ENCODE data around the gene SEC11A.
A peak's percentile ranks its signal among the peaks of the same experiment; 100 is the strongest.
"Not testable (repeated sequence)": the region's sequence is repeated elsewhere in the genome, so short reads cannot be mapped to it uniquely, and the experiment has no call there.

Gene SEC11A

GRCh38 chr15:84716036-84716732 lies at the start of gene SEC11A:
SEC11A (minus strand) TSS chr15:84716139; CDS start chr15:84716075, 64 bp downstream.
- peak; percentile 92 for DNase-seq

GRCh38 chr15:84765675-84766074 lies 49.7 kb upstream of the SEC11A start:
- DNase-seq = no peak

GRCh38 chr15:84764989-84765388 lies 49.0 kb upstream of the SEC11A start:
- DNase-seq = no peak

GRCh38 chr15:84764585-84764984 lies 48.6 kb upstream of the SEC11A start:
- no peak for DNase-seq

GRCh38 chr15:84762840-84763572 lies 47.1 kb upstream of the SEC11A start:
- no peak for DNase-seq

GRCh38 chr15:84761607-84762131 lies 45.7 kb upstream of the SEC11A start:
- DNase-seq = no peak

GRCh38 chr15:84760219-84760618 lies 44.3 kb upstream of the SEC11A start:
- no peak for DNase-seq

GRCh38 chr15:84759018-84759417 lies 43.1 kb upstream of the SEC11A start:
- DNase-seq = no peak

- no peak for DNase-seq
Measured at GRCh38 chr15:84755736-84756527, 40.0 kb upstream of the SEC11A start.

- not testable (repeated sequence) for DNase-seq
Measured at GRCh38 chr15:84754889-84755288, 39.0 kb upstream of the SEC11A start.

GRCh38 chr15:84752700-84753099 lies 36.8 kb upstream of the SEC11A start:
- DNase-seq = no peak

- DNase-seq = no peak
Measured at GRCh38 chr15:84752195-84752594, 36.3 kb upstream of the SEC11A start.

- not testable (repeated sequence) for DNase-seq
Measured at GRCh38 chr15:84751721-84752120, 35.8 kb upstream of the SEC11A start.

GRCh38 chr15:84750583-84751092 lies 34.7 kb upstream of the SEC11A start:
- DNase-seq = no peak

GRCh38 chr15:84749111-84749991 lies 33.4 kb upstream of the SEC11A start:
- peak; percentile 36 for DNase-seq

- DNase-seq = peak; percentile 78
Measured at GRCh38 chr15:84748274-84749110, 32.6 kb upstream of the SEC11A start, which contains the start of gene ZNF592. ZNF592 (plus strand) TSS chr15:84748592; CDS start chr15:84782676, 34,084 bp downstream.

GRCh38 chr15:84747416-84748273 lies 31.7 kb upstream of the SEC11A start:
- peak; percentile 68 for DNase-seq

GRCh38 chr15:84741121-84741520 lies 25.2 kb upstream of the SEC11A start:
- no peak for DNase-seq

- no peak for DNase-seq
Measured at GRCh38 chr15:84740691-84741090, 24.8 kb upstream of the SEC11A start.

- DNase-seq = no peak
Measured at GRCh38 chr15:84737005-84737404, 21.1 kb upstream of the SEC11A start.
